T-helper 17 cell (primary cell): ENCODE measurements around the gene BIK. TPM values are rescaled to one million over a fixed set of nuclear protein-coding genes. Genes with fewer than 3 reads are reported as not detected.

Experiments
- ATAC-seq: fragments of 150-1000 bp; cut with Tn5 transposase; 2 replicates; pipeline ENCODE4 v1.10.0; 2021; ENCODE audit warnings: mild to moderate bottlenecking, moderate library complexity
- DNase-seq, 3 donors: peaks; one replicate each; pipeline versions ENCODE4 v3.0.0 to v3.0.0-alpha.2; 2020 to 2021
- H3K9me3 ChIP-seq: one replicate; pipeline ENCODE4 v1.7.0; 2013; ENCODE audit warnings: low read length, mild to moderate bottlenecking; ENCODE audit not compliant: control insufficient read depth, poor library complexity, severe bottlenecking
- H3K27ac Mint-ChIP-seq: one replicate; pipeline ENCODE4 v1.8.0; 2022; ENCODE audit warnings: mild to moderate bottlenecking, moderate library complexity, mixed read lengths
- H3K27me3 Mint-ChIP-seq: one replicate; pipeline ENCODE4 v1.8.0; 2022; ENCODE audit warnings: mixed read lengths
- H3K36me3 Mint-ChIP-seq: one replicate; pipeline ENCODE4 v1.8.0; 2022; ENCODE audit warnings: low read depth, mixed read lengths
- H3K4me1 Mint-ChIP-seq: one replicate; pipeline ENCODE4 v1.8.0; 2022; ENCODE audit warnings: mild to moderate bottlenecking, mixed read lengths
- H3K4me3 Mint-ChIP-seq: one replicate; pipeline ENCODE4 v1.8.0; 2022; ENCODE audit warnings: mild to moderate bottlenecking, moderate library complexity, mixed read lengths
- total RNA-seq, 4 donors: library from RNA in 2 of 4; stranded (reverse) in 2 of 4; gene quantifications; one replicate each; pipeline ENCODE4 v1.2.3 and lab custom pipeline; 2022 to 2026

BIK gene
- total RNA-seq, 2 donors from 2014 or later = 2.3 to 3.8 TPM

DNA sequence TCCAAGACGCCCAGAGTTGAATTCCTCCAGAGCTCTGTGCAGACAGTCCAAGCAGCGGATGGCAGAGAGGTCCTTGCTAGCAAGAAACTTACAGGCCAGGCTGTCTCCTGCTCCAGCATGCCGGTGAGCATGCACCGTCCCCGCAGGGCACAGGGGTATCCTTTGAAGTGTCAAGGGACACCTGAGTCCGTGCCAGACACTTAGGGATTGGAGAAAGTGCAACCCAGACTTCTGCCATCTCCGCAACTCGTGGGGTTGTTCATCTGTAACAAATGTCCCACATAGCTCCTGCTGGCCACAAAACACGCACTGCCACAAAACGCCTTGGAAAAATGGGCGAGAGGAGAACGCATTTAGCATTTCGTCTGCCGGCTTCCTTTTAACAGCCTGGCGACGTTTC, 54.1 kb downstream of the BIK start:
- peak overlapping the region; percentile 57 for H3K27ac Mint-ChIP-seq
- H3K36me3 Mint-ChIP-seq = no peaks in the 10 kb centered on the region
- ATAC-seq (no peak), DNase-seq (no peak)
- no peak overlapping the region for H3K4me3 Mint-ChIP-seq
- peaks cover 17% of the 10 kb centered on the region for H3K4me1 Mint-ChIP-seq
- H3K27me3 Mint-ChIP-seq = no peaks in the 10 kb centered on the region
- no peaks in the 10 kb centered on the region for H3K9me3 ChIP-seq

DNA sequence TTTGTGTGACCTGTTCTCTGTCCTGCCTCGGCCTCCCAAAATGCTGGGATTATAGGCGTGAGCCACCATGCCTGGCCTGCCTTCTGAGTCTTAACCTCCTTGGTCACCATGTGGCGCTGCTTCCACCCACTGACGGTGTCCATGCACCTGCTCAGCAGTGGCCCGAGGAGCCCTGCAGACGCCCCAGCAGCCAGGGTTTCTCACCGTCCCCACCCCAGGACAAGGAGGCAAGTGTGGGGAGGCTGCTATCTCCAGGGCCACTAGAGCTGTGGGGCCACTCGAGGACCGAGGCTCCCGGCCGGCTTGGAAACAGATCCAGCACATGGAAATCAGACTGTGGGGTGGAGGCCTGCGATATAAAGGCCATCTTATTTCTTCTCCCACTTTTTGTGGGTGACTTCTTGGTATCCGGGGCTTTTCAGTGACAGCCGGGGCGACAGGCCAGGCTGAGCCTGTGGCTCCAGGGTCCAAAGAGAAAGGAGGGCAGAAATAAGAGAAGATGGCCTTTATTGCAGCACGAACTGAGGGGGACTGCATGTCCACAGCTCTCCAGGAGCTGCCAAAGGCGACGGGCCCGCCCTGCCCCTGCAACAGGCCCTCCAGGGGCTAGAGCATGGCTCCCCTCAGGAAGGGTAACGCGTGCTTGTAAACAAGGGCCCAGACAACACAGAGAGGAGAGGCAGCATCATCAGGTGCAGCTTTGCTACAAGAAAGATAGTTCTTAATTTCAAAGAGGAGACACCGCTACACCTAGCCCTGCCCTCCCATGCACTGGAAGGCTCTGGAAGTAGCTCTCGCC, 55.8 kb downstream of the BIK start:
- Mint-ChIP-seq H3K27me3 (no peaks in the 10 kb centered on the region), H3K36me3 (no peaks in the 10 kb centered on the region), H3K27ac (peak overlapping the region; percentile 11), H3K4me3 (no peak overlapping the region), H3K4me1 (peaks cover 18% of the 10 kb centered on the region)
- no peaks in the 10 kb centered on the region for H3K9me3 ChIP-seq
- DNase-seq (no peak), ATAC-seq (no peak)

DNA sequence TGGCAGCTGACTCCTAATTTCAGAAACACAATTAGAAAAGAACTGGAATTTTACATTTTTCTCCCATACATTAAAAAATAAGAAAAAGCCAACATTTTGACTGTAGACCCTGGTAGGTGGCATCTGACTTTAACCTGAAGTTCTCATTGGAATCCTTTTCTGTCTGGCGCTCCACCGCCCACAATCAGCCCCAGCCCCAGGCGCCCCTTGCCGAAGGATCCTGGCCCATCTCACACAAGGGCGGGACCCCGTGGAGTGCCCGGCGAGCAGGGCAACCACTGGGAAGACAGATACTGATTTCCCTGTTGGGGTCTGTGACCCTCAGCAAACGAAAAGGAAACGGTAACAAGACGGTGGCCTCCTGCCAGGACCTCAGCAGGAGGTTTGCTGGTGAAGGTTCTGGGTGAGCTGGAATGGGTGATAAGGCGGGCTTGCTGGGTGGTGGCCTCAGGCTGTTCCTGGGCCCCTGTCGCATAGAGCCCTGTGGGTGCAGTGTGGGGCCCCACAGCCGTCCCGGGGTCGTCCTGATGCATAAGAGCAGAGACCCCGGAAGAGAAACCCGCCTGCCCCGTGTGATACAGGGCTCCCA, 56.5 kb downstream of the BIK start:
- no peaks in the 10 kb centered on the region for H3K9me3 ChIP-seq
- Mint-ChIP-seq H3K4me1 (peaks cover 18% of the 10 kb centered on the region), H3K27ac (no peak overlapping the region), H3K4me3 (no peak overlapping the region), H3K36me3 (no peaks in the 10 kb centered on the region), H3K27me3 (no peaks in the 10 kb centered on the region)
- ATAC-seq (no peak), DNase-seq (no peak)

DNA sequence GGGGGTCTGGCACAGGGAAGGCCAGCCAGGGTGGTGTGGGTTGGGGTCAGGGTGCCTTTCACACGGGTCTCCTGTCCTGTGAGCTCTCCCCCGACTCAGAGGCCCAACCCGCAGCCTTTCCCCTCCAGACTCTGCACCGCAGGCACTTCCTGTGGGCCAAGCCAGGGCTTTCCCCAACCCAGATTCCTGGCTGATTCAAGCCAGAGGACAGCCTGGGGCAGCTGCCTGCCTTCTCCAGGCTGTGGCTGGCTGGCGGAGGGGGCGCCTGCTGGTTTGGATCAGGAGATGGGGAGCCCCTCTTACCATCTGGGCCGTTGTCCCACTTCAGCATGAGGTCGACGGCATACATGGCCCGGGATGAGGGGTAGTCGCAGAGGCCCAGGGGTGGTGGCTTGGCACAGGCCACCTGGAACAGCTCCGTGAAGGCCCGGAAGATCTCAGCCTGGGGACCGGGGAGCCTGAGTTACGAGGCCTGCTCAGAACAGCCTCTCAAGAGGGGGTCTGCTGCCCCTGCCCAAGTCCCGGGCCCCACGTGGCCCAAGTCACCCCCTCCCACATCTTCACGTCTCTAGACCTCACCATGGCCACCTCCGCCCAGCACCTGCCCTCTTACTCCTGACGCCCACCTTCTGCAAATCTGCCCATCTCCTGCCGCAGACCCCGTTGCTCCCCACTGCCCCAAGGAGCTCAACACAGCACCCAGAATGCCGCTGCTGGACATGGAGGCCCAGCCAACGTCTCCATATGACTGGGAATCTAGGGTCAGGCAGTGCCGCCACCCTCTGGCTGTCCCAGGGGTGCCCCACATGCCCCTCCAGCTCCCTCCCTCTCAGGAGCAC, 58.1 kb downstream of the BIK start:
- no peak for ATAC-seq
- peak overlapping the region; percentile 32 for H3K27ac Mint-ChIP-seq
- H3K4me3 Mint-ChIP-seq = no peak overlapping the region
- no peaks in the 10 kb centered on the region for H3K9me3 ChIP-seq
- peaks cover 21% of the 10 kb centered on the region for H3K4me1 Mint-ChIP-seq
- no peak for DNase-seq
- no peaks in the 10 kb centered on the region for H3K36me3 Mint-ChIP-seq
- no peaks in the 10 kb centered on the region for H3K27me3 Mint-ChIP-seq

DNA sequence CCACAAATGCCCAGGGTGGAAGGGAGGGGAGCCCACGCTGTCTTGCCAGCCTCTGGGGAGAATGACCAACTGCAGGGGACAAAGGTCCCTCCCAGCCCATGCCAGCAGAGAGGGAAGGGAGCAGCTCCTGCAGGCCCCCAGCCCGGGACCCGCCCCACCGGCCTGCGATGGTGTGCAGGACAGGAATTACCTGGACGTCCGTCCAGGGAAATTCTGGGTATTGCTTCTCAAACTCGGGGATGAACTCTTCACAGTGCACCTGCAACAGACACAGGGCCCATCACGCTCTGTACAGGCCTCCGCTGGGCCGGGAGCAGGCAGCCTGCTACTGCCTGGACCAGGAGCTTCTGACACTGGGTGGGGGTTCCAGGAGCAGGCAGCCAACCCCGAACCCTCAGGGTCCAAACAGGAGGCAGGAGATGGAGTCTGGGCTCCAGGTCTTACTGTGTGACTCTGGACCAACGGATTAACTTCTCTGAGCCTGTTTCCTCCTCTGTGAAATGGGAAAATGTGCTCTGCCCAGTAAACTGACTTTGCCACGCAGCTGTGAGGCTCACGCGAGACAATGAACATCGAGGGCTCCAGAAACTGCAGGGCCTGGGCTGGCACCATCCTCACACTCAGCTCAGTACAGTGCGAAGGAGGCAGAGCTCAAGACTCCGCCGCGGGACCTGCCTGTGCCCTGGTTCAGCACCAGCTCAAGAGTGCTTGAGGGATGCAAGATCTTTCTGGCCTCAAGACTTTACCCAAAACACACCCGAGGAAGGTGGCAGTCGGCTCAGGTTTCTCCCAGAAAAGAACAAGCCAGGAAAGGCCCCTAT, 59.0 kb downstream of the BIK start:
- ATAC-seq (no peak), DNase-seq (no peak)
- peak overlapping the region; percentile 27 for H3K27ac Mint-ChIP-seq
- no peaks in the 10 kb centered on the region for H3K36me3 Mint-ChIP-seq
- no peaks in the 10 kb centered on the region for H3K27me3 Mint-ChIP-seq
- no peaks in the 10 kb centered on the region for H3K9me3 ChIP-seq
- H3K4me1 Mint-ChIP-seq = peaks cover 12% of the 10 kb centered on the region
- H3K4me3 Mint-ChIP-seq = no peak overlapping the region

DNA sequence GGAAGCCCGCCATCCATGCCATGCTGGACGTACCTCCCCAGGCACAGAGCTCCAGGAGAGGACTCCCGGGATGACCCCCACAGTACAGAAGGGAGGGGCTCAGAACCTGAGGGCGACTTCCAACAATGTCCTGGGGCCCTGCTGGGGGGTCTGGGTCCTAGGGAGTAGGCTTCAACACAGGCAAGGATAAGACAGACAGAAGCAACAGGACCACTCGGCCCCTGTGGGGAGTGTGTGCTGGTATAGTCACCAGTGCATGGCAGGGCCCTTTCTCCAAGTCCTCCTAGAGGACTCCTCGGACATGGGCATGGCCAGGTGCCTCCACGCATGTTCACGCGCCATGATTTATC, 59.6 kb downstream of the BIK start:
- ATAC-seq (no peak), DNase-seq (no peak)
- Mint-ChIP-seq H3K4me3 (no peak overlapping the region), H3K36me3 (no peaks in the 10 kb centered on the region), H3K27me3 (no peaks in the 10 kb centered on the region), H3K4me1 (peaks cover 12% of the 10 kb centered on the region), H3K27ac (peak overlapping the region; percentile 43)
- H3K9me3 ChIP-seq = no peaks in the 10 kb centered on the region

DNA sequence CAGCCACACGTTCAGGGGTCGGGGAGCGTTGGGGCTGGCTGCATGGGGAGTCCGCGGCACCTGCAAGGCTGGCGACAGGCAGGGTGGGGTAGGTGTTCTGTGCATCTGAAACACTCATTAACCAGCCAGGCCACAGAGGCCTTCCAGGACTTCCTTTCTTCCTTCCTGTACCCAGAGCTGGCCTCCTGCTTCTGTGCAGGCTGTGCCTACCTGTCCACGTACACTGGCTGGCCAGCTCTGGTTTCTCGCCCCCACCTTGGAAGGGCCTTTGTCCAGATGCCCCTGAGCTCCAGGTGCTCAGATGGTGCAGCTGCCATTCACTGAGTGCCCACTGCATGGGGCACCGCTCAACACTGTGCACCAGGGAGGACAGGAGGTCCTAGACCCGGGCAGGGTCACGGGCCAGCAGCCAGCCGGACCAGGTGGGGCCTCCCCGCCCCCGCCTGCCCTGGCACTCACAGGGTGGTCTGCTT, 60.5 kb downstream of the BIK start:
- no peaks in the 10 kb centered on the region for H3K27me3 Mint-ChIP-seq
- peak overlapping the region; percentile 43 for H3K27ac Mint-ChIP-seq
- no peaks in the 10 kb centered on the region for H3K36me3 Mint-ChIP-seq
- no peak overlapping the region for H3K4me3 Mint-ChIP-seq
- ATAC-seq = no peak
- H3K4me1 Mint-ChIP-seq = peaks cover 12% of the 10 kb centered on the region
- DNase-seq = no peak
- no peaks in the 10 kb centered on the region for H3K9me3 ChIP-seq

DNA sequence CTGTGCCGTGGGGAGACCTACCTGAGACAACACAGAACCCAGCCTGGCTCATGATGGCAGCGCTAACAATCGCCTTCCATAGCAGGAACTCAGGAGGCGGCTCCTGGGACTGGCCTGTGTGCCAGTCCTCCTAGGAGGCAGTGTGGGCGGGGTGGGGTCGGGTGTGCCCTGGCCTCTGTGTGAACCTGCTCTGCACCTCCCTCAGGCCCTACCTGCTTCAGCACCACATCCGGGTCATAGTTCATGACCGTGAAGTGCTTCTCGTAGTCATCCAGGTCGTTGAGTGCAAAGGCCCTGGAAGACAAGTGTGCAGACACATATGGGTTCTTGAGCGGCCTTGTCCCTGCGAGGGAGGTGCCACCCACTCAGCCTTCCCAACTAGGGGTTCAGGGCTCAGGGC, 61.1 kb downstream of the BIK start:
- H3K27ac Mint-ChIP-seq = no peak overlapping the region
- H3K27me3 Mint-ChIP-seq = no peaks in the 10 kb centered on the region
- ATAC-seq = no peak
- H3K4me1 Mint-ChIP-seq = peaks cover 12% of the 10 kb centered on the region
- no peak overlapping the region for H3K4me3 Mint-ChIP-seq
- no peaks in the 10 kb centered on the region for H3K36me3 Mint-ChIP-seq
- DNase-seq = no peak
- H3K9me3 ChIP-seq = no peaks in the 10 kb centered on the region

DNA sequence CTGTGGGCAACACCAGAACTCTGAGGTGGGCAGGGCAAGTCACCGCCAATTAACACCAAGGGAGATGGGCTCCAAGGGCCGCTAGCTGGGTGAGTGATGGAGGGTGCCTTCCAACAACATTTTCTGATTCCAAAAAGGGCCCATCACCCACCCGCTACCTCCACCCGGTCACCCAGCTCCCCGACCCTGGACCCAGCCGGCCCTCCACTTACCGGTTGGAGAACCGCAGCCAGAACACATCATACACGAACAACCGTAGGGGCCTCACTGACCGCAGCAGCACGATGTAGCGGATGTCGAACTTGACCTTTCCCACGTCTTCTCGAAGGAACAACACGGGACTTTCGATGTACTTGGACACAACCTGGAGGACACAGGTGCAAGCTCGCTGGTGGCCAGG, 61.6 kb downstream of the BIK start:
- H3K9me3 ChIP-seq = no peaks in the 10 kb centered on the region
- no peak overlapping the region for H3K4me3 Mint-ChIP-seq
- ATAC-seq (no peak), DNase-seq (no peak)
- no peaks in the 10 kb centered on the region for H3K27me3 Mint-ChIP-seq
- H3K4me1 Mint-ChIP-seq = peaks cover 12% of the 10 kb centered on the region
- H3K27ac Mint-ChIP-seq = no peak overlapping the region
- H3K36me3 Mint-ChIP-seq = no peaks in the 10 kb centered on the region

DNA sequence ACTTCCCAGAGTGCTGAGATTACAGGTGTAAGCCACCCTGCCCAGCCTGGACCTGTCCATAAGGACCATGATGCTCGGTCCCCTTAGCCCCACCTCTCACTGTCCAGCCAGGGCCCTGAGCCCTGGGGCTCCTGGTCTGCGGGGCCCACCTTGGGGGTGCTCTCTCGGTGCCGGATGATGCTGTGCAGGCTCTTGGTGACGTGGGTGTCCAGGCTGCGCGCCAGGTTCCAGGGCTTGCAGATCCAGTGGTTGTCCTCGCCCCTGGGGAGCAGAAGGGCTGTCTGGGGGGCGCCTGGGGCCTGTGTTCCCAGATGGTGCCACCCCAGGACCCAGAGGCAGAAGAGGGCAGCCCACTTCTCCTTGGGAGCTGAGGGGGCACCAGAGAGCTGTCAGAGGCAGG, 63.0 kb downstream of the BIK start:
- Mint-ChIP-seq H3K36me3 (no peaks in the 10 kb centered on the region), H3K27me3 (no peaks in the 10 kb centered on the region)
- no peak for ATAC-seq

DNA sequence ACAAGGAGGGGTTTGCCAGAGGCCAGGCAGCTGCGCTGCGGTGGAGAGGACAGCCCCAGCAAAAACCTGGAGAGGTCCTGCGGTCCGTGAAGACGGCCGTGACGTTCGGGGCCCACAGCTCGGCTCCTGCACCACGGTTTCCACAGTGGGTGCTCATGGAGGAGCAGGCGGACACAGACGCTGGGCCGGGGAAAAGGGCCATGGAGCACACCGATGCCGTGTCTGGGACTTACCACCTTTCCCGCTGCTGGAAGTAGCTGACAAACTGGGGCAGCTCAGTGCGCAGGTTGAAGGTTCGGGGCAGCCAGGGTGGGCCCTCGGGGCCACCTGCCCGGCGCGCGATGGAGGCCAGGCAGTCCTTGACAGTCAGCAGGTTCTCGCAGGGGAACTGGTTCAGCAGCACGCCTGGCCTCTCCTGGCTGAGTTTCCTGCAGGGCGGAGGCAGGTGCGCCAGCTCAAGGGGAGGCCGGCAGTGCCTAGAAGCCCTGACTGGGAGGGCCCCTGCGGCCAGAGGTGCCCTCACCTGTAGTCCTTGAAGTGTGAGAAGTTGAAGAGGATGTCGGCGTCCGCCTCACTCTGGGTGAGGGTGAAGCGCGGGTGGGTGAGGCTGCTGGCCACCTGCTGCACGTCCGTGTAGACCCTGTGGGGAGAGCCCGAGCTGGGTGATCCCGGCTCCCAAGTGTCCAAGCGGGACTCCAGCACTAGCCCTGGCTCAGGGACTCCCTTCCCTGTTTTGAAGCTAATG, 63.6 kb downstream of the BIK start:
- Mint-ChIP-seq H3K4me1 (peaks cover 4% of the 10 kb centered on the region), H3K4me3 (no peak overlapping the region), H3K27ac (no peak overlapping the region), H3K36me3 (no peaks in the 10 kb centered on the region), H3K27me3 (no peaks in the 10 kb centered on the region)
- no peaks in the 10 kb centered on the region for H3K9me3 ChIP-seq
- no peak for DNase-seq
- no peak for ATAC-seq

More for the DNA sequence above, 63.0 kb downstream of the BIK start:
- Mint-ChIP-seq H3K4me1 (peaks cover 9% of the 10 kb centered on the region), H3K4me3 (no peak overlapping the region), H3K27ac (no peak overlapping the region)
- no peak for DNase-seq
- no peaks in the 10 kb centered on the region for H3K9me3 ChIP-seq

DNA sequence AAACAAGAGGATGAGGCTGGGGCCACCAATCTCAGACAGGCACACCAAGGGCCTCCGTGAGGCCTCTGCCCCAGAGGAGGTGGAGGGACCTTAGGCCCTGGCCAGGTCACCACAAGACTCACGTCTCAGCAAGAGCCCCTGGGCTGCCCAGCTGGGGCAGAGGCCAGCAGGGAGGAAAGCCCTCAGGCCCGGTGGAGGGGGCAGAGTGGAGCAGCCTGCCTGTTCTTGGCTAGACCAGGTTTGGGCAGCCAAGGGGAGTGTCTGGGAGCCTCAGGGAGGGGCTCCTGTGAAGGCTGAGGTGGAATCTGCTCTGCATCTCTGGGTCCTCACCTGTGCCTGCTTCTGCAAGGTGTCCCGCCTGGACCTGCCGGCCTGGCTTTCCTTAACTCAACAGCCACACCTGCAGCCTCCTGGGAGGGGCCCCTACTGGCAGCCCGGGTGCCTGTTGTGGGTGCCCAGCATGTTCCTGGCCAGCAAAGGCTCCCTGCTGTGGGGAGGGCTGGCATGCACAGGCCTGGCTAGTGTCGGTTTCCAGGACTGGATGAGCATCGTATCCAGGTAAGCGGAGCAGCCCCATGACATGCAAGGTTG, 64.5 kb downstream of the BIK start:
- no peaks in the 10 kb centered on the region for H3K9me3 ChIP-seq
- H3K36me3 Mint-ChIP-seq = no peaks in the 10 kb centered on the region
- ATAC-seq = no peak
- H3K27ac Mint-ChIP-seq = no peak overlapping the region
- no peaks in the 10 kb centered on the region for H3K27me3 Mint-ChIP-seq
- H3K4me1 Mint-ChIP-seq = peaks cover 4% of the 10 kb centered on the region
- H3K4me3 Mint-ChIP-seq = no peak overlapping the region
- DNase-seq = no peak
